Measurements from ENCODE around the gene MMP13. TPM values are rescaled to one million over a fixed set of nuclear protein-coding genes. Genes with fewer than 3 reads are reported as not detected.
"Not testable (repeated sequence)": the region's sequence is repeated elsewhere in the genome, so short reads cannot be mapped to it uniquely, and the experiment has no call there.

MMP13 gene
- total RNA-seq, 1 donor from 2014 or later = not detected

- FAIRE-seq (no peak), DNase-seq (ENCODE audit: low spot score in 2 of 2) (no peak)
Observed at GRCh38 chr11:102911758-102912481, 43.6 kb downstream of the MMP13 start.

GRCh38 chr11:102905848-102906247 is 49.7 kb downstream of the MMP13 start:
- FAIRE-seq; DNase-seq (ENCODE audit: low spot score in 2 of 2): not testable (repeated sequence)

- not testable (repeated sequence) for DNase-seq (ENCODE audit: low spot score in 2 of 2); FAIRE-seq
Observed at GRCh38 chr11:102903895-102904294, 51.6 kb downstream of the MMP13 start.

GRCh38 chr11:102900346-102900745 is 55.2 kb downstream of the MMP13 start:
- DNase-seq (ENCODE audit: low spot score in 2 of 2) (no peak), FAIRE-seq (no peak)

Small RNA genes lying within 50 kb of the gene (small RNA-seq; reads per million reads assigned to genes)
- not detected for gene RNU7-159P

Other genes starting within 250 kb of the MMP13 start
- not detected for gene MMP27, start 250.0 kb downstream of the MMP13 start, total RNA-seq
- not detected for gene MMP8, start 230.8 kb downstream of the MMP13 start, total RNA-seq
- not detected for gene MMP10, start 175.1 kb downstream of the MMP13 start, total RNA-seq
- not detected for gene MMP1, start 157.6 kb downstream of the MMP13 start, total RNA-seq
- gene MMP3, start 112.1 kb downstream of the MMP13 start, total RNA-seq = not detected
- gene MMP12, start 80.8 kb downstream of the MMP13 start, total RNA-seq = not detected
- 55.8 TPM for gene DCUN1D5, start 136.4 kb upstream of the MMP13 start, total RNA-seq
- 94.2 TPM for gene DYNC2H1, start 153.7 kb upstream of the MMP13 start, total RNA-seq